HL-60 (cell line): ENCODE results near the gene TPRA1.
"Not testable (repeated sequence)": the region's sequence is repeated elsewhere in the genome, so short reads cannot be mapped to it uniquely, and the experiment has no call there.

Experiments used
- DNase-seq, 2 experiments: peaks; one replicate each; pipeline ENCODE4 v3.0.0-alpha.2; 2010 to 2020; ENCODE audit warnings: low read depth in 1 of 2, low spot score in 1 of 2
- H3K27ac ChIP-seq: fragments of 250-450 bp; sonication (Bioruptor Pico); replicated peaks from 2 replicates; pipeline ENCODE4 v1.5.1; 2020; ENCODE audit warnings: mild to moderate bottlenecking, moderate library complexity
- H3K27me3 ChIP-seq: fragments of 250-450 bp; sonication (Bioruptor Pico); 2 replicates; pipeline ENCODE4 v1.5.1; 2021; ENCODE audit warnings: mild to moderate bottlenecking, moderate library complexity; ENCODE audit not compliant: insufficient read depth, poor library complexity, severe bottlenecking
- H3K4me3 ChIP-seq: replicated peaks from 2 replicates; pipeline ENCODE4 v1.5.1; 2011; ENCODE audit warnings: mild to moderate bottlenecking, control low read depth, low read length; ENCODE audit not compliant: insufficient read depth
- CTCF ChIP-seq: IDR thresholded peaks from one replicate; pipeline ENCODE4 v1.5.1; 2011; ENCODE audit warnings: low read length, control low read depth, inconsistent platforms; ENCODE audit not compliant: insufficient read depth
- GABPA ChIP-seq: IDR thresholded peaks from 2 replicates; pipeline ENCODE4 v1.6.1; 2012; ENCODE audit warnings: low read depth
- POLR2AphosphoS5 ChIP-seq: IDR thresholded peaks from 2 replicates; pipeline ENCODE4 v1.6.1; 2012; ENCODE audit warnings: low read depth
- REST ChIP-seq: IDR thresholded peaks from 2 replicates; pipeline ENCODE4 v1.6.1; 2012; ENCODE audit warnings: low read depth; ENCODE audit not compliant: insufficient replicate concordance
- SPI1 ChIP-seq: IDR thresholded peaks from 2 replicates; pipeline ENCODE4 v1.6.1; 2012; ENCODE audit warnings: low read depth, mild to moderate bottlenecking, borderline replicate concordance

TPRA1 gene

GRCh38 chr3:127608362-127608718 is 17.8 kb upstream of the TPRA1 start:
- DNase-seq: no peak
- no peak overlapping the region for H3K4me3 ChIP-seq
- no peak overlapping the region for H3K27ac ChIP-seq
- H3K27me3 ChIP-seq: no peaks in the 10 kb centered on the region
- no peak for TF ChIP-seq CTCF
- peak; percentile 10; the same call in 1 of the 2 replicates for TF ChIP-seq POLR2AphosphoS5

GRCh38 chr3:127607675-127608361 is 17.3 kb upstream of the TPRA1 start:
- TF ChIP-seq REST (no peak), POLR2AphosphoS5 (peak; percentile 21; the same call in 1 of the 2 replicates), GABPA (no peak), SPI1 (no peak)
- no peak overlapping the region for H3K4me3 ChIP-seq
- H3K27ac ChIP-seq: no peak overlapping the region
- H3K27me3 ChIP-seq: no peaks in the 10 kb centered on the region
- no peak for DNase-seq

- TF ChIP-seq SPI1 (no peak), CTCF (no peak), POLR2AphosphoS5 (no peak), GABPA (no peak)
- H3K27ac ChIP-seq: no peak overlapping the region
- no peaks in the 10 kb centered on the region for H3K27me3 ChIP-seq
- DNase-seq: no peak
- H3K4me3 ChIP-seq: no peak overlapping the region
Observed at GRCh38 chr3:127606981-127607595, 16.6 kb upstream of the TPRA1 start.

GRCh38 chr3:127606086-127606805 is 15.7 kb upstream of the TPRA1 start:
- Histone ChIP-seq H3K27me3 (no peaks in the 10 kb centered on the region), H3K27ac (no peak overlapping the region), H3K4me3 (no peak overlapping the region)
- no peak for TF ChIP-seq GABPA
- no peak for TF ChIP-seq POLR2AphosphoS5
- no peak for TF ChIP-seq SPI1
- TF ChIP-seq CTCF: no peak
- no peak for DNase-seq

GRCh38 chr3:127605547-127605946 is 15.0 kb upstream of the TPRA1 start:
- H3K27ac ChIP-seq, H3K4me3 ChIP-seq, DNase-seq, H3K27me3 ChIP-seq: not testable (repeated sequence)
